Activated CD4-positive, alpha-beta T cell treated with anti-CD3 and anti-CD28 coated beads, Interleukin-2, amount 50 U/mL, for 48 hours (primary cell): Measurements from ENCODE around the gene MPND.

ENCODE experiments used
- DNase-seq, 2 experiments: peaks; one replicate each; pipeline ENCODE4 v3.0.0-alpha.2; 2020

Gene MPND

GRCh38 chr19:4385291-4386040, 42.1 kb downstream of the MPND start:
- no peak for DNase-seq

- DNase-seq = no peak
Observed at GRCh38 chr19:4386041-4386782, 42.9 kb downstream of the MPND start.

GRCh38 chr19:4388337-4389063, 45.1 kb downstream of the MPND start:
- DNase-seq = no peak

GRCh38 chr19:4389064-4389375, 45.7 kb downstream of the MPND start:
- DNase-seq = no peak

GRCh38 chr19:4389511-4390016, 46.2 kb downstream of the MPND start:
- no peak for DNase-seq

GRCh38 chr19:4390017-4390566, 46.7 kb downstream of the MPND start:
- DNase-seq = no peak

- no peak for DNase-seq
Observed at GRCh38 chr19:4390567-4391305, 47.4 kb downstream of the MPND start.

- DNase-seq = no peak
Observed at GRCh38 chr19:4391306-4391693, 47.9 kb downstream of the MPND start.

- no peak for DNase-seq
Observed at GRCh38 chr19:4391701-4392483, 48.5 kb downstream of the MPND start.

- no peak for DNase-seq
Observed at GRCh38 chr19:4393947-4394590, 50.7 kb downstream of the MPND start.

- no peak for DNase-seq
Observed at GRCh38 chr19:4396949-4397783, 53.8 kb downstream of the MPND start.

- no peak for DNase-seq
Observed at GRCh38 chr19:4399812-4400134, 56.4 kb downstream of the MPND start.

GRCh38 chr19:4400135-4400936, 57.0 kb downstream of the MPND start, which contains the start of gene SH3GL1:
Gene SH3GL1 (minus strand): TSS chr19:4400547. CDS start chr19:4400368, 179 bp downstream.
- DNase-seq = peak; percentile 90 to 92

- no peak for DNase-seq
Observed at GRCh38 chr19:4401769-4402170, 58.4 kb downstream of the MPND start.

- DNase-seq = peak; percentile 98 to 99
Observed at GRCh38 chr19:4402171-4403004, 59.0 kb downstream of the MPND start, which contains the start of gene CHAF1A. Gene CHAF1A (plus strand): TSS chr19:4402640. CDS start chr19:4402763, 123 bp downstream.

- DNase-seq = peak in 1 of 2 experiments; percentile 23
Observed at GRCh38 chr19:4403005-4403761, 59.8 kb downstream of the MPND start.

GRCh38 chr19:4405977-4406376, 62.6 kb downstream of the MPND start:
- no peak for DNase-seq

- DNase-seq = no peak
Observed at GRCh38 chr19:4406626-4407025, 63.3 kb downstream of the MPND start.
